ENCODE data around the gene SLC35F4. TPM values are rescaled to one million over a fixed set of nuclear protein-coding genes. Genes with fewer than 3 reads are reported as not detected.
"Not testable (repeated sequence)": the region's sequence is repeated elsewhere in the genome, so short reads cannot be mapped to it uniquely, and the experiment has no call there.

Gene SLC35F4
- total RNA-seq, 1 experiment from 2014 or later = not detected

DNA sequence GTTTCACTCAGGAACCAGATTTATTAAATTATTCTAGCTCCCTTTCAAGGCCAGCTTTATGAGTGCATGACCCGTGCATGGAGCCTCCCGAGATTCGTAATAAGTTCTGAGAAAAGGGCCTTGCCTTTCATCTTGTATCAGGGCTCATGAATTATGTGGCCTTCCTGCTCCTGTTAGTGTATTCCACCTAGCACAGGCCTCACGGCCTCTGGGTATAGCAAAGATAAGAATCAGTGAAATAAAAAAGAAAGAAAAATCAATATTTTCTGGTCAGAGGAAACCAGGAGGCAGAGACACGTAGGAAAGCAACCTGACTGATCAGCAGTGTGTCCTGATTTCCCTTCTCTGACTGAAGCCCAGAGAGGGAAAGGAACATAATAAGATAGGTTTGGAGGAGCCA is 111.4 kb downstream of the SLC35F4 start:
- TF ChIP-seq, protein P1, sequence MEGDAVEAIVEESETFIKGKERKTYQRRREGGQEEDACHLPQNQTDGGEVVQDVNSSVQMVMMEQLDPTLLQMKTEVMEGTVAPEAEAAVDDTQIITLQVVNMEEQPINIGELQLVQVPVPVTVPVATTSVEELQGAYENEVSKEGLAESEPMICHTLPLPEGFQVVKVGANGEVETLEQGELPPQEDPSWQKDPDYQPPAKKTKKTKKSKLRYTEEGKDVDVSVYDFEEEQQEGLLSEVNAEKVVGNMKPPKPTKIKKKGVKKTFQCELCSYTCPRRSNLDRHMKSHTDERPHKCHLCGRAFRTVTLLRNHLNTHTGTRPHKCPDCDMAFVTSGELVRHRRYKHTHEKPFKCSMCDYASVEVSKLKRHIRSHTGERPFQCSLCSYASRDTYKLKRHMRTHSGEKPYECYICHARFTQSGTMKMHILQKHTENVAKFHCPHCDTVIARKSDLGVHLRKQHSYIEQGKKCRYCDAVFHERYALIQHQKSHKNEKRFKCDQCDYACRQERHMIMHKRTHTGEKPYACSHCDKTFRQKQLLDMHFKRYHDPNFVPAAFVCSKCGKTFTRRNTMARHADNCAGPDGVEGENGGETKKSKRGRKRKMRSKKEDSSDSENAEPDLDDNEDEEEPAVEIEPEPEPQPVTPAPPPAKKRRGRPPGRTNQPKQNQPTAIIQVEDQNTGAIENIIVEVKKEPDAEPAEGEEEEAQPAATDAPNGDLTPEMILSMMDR (IDR thresholded peaks at IDR 0.05; ENCODE audit: insufficient read depth in 1 of 2, low read depth in 1 of 2, low read length in 1 of 2, severe bottlenecking in 1 of 2, unreplicated experiment in 1 of 2) = no peak
- H3K27me3 ChIP-seq (replicated peaks; ENCODE audit: control insufficient read depth, insufficient read depth, low read length) = no peaks in the 10 kb centered on the region; the same call in 1 of the 2 replicates
- H3K36me3 ChIP-seq (ENCODE audit: control insufficient read depth, insufficient read depth, low read length) = no peaks in the 10 kb centered on the region
- Mint-ChIP-seq H3K4me1 (ENCODE audit: low read depth, unreplicated experiment) (no peaks in the 10 kb centered on the region), H3K27ac (ENCODE audit: unreplicated experiment) (no peak overlapping the region), H3K36me3 (ENCODE audit: insufficient read depth, unreplicated experiment) (no peaks in the 10 kb centered on the region), H3K9me3 (ENCODE audit: unreplicated experiment) (no peaks in the 10 kb centered on the region), H3K27me3 (ENCODE audit: insufficient read depth, unreplicated experiment) (no peaks in the 10 kb centered on the region), H3K4me3 (ENCODE audit: unreplicated experiment) (no peak overlapping the region)
- POLR2A ChIA-PET = no interaction called here
- H3K4me1 ChIP-seq = no peaks in the 10 kb centered on the region
- no peak for DNase-seq
- no TSS peak for BruUV-seq (replicated peaks)
- H3K9me3 ChIP-seq = no peaks in the 10 kb centered on the region
- intact Hi-C loops (cut with micrococcal nuclease; ENCODE audit: unreplicated experiment) = no loop called here
- H3K4me3 ChIP-seq (ENCODE audit: low read depth, low read length) = no peak overlapping the region
- CTCF ChIA-PET = no interaction called here

DNA sequence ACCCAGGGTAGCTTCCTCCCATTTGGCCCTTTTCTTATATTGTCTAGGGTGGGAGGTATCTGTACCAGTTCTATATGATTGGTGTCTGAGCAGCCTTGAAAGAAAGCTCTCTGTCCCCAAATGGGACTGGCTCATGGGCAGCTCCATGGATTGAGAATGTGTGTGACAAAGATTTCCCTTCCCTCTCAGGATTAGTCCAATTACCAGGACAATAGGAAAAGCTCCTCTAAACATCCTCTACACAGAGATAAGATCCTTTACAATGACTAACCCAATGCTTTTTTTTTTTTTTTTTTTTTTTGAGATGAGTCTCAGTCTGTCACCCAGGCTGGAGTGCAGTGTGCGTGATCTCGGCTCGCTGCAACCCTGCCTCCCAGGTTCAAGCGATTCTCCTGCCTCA is 112.1 kb downstream of the SLC35F4 start:
- intact Hi-C loops (cut with micrococcal nuclease; ENCODE audit: unreplicated experiment) = no loop called here
- no TSS peak for BruUV-seq (replicated peaks)
- DNase-seq = no peak
- TF ChIP-seq, protein P1 (IDR thresholded peaks at IDR 0.05; ENCODE audit: insufficient read depth in 1 of 2, low read depth in 1 of 2, low read length in 1 of 2, severe bottlenecking in 1 of 2, unreplicated experiment in 1 of 2) = no peak
- Mint-ChIP-seq H3K9me3 (ENCODE audit: unreplicated experiment) (no peaks in the 10 kb centered on the region), H3K27ac (ENCODE audit: unreplicated experiment) (no peak overlapping the region), H3K4me1 (ENCODE audit: low read depth, unreplicated experiment) (no peaks in the 10 kb centered on the region), H3K4me3 (ENCODE audit: unreplicated experiment) (no peak overlapping the region), H3K27me3 (ENCODE audit: insufficient read depth, unreplicated experiment) (no peaks in the 10 kb centered on the region), H3K36me3 (ENCODE audit: insufficient read depth, unreplicated experiment) (no peaks in the 10 kb centered on the region)
- no peaks in the 10 kb centered on the region for H3K4me1 ChIP-seq
- no peaks in the 10 kb centered on the region for H3K36me3 ChIP-seq (ENCODE audit: control insufficient read depth, insufficient read depth, low read length)
- ChIA-PET POLR2A (no interaction called here), CTCF (no interaction called here)
- no peaks in the 10 kb centered on the region; the same call in 1 of the 2 replicates for H3K27me3 ChIP-seq (replicated peaks; ENCODE audit: control insufficient read depth, insufficient read depth, low read length)
- no peaks in the 10 kb centered on the region for H3K9me3 ChIP-seq
- no peak overlapping the region for H3K4me3 ChIP-seq (ENCODE audit: low read depth, low read length)

DNA sequence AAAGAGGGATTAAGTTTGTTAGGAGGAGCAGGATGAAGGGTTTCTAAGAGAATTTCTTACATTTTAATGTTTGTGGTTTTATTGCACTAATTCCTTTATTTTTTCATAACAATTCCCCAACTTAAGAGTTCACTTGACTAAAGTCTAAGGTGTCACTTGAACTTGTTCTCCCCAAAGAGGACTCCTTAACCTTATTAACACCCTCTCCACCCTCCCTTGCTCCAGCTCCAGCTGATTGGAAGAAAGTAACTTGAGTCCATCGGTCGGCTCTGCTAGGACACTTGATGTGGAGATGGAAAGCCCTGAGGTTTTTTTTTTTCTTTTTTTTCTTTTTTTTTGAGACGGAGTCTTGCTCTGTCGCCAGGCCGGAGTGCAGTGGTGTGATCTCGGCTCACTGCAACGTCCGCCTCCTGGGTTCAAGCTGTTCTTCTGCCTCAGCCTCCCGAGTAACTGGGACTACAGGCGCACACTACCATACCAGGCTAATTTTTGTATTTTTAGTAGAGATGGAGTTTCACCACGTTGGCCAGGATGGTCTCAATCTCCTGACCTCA is 113.7 kb downstream of the SLC35F4 start:
- POLR2A ChIA-PET; BruUV-seq (replicated peaks); H3K4me1 Mint-ChIP-seq (ENCODE audit: low read depth, unreplicated experiment); H3K4me3 Mint-ChIP-seq (ENCODE audit: unreplicated experiment); H3K9me3 ChIP-seq; H3K4me1 ChIP-seq; H3K4me3 ChIP-seq (ENCODE audit: low read depth, low read length); H3K36me3 Mint-ChIP-seq (ENCODE audit: insufficient read depth, unreplicated experiment); H3K9me3 Mint-ChIP-seq (ENCODE audit: unreplicated experiment); H3K27me3 Mint-ChIP-seq (ENCODE audit: insufficient read depth, unreplicated experiment); CTCF ChIA-PET; intact Hi-C loops (cut with micrococcal nuclease; ENCODE audit: unreplicated experiment); H3K36me3 ChIP-seq (ENCODE audit: control insufficient read depth, insufficient read depth, low read length); DNase-seq; H3K27ac Mint-ChIP-seq (ENCODE audit: unreplicated experiment); H3K27me3 ChIP-seq (replicated peaks; ENCODE audit: control insufficient read depth, insufficient read depth, low read length): not testable (repeated sequence)

DNA sequence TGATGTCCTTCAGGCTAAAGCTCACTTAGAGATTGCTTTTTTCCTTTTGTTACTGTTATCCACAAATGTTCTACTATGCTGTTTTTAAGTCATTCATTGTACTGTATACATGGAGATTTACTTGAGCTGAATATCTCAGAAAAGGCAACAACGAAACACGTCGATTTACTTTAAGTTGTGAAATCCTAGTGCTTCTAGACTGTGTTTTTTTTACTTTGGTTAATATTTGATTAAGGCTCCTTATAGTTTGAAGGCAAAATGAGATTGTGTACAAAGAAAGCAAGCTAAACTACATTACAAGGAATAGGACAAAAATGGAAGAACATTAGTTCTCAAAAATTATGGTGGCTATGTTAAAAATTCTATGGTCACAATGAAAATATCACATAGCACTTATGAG is 114.5 kb downstream of the SLC35F4 start:
- Mint-ChIP-seq H3K27ac (ENCODE audit: unreplicated experiment) (no peak overlapping the region), H3K36me3 (ENCODE audit: insufficient read depth, unreplicated experiment) (no peaks in the 10 kb centered on the region), H3K9me3 (ENCODE audit: unreplicated experiment) (no peaks in the 10 kb centered on the region), H3K4me3 (ENCODE audit: unreplicated experiment) (no peak overlapping the region), H3K4me1 (ENCODE audit: low read depth, unreplicated experiment) (no peaks in the 10 kb centered on the region), H3K27me3 (ENCODE audit: insufficient read depth, unreplicated experiment) (no peaks in the 10 kb centered on the region)
- H3K36me3 ChIP-seq (ENCODE audit: control insufficient read depth, insufficient read depth, low read length) = no peaks in the 10 kb centered on the region
- POLR2A ChIA-PET = no interaction called here
- TF ChIP-seq, protein P1 (IDR thresholded peaks at IDR 0.05; ENCODE audit: insufficient read depth in 1 of 2, low read depth in 1 of 2, low read length in 1 of 2, severe bottlenecking in 1 of 2, unreplicated experiment in 1 of 2) = no peak
- intact Hi-C loops (cut with micrococcal nuclease; ENCODE audit: unreplicated experiment) = no loop called here
- BruUV-seq (replicated peaks) = no TSS peak
- H3K4me3 ChIP-seq (ENCODE audit: low read depth, low read length) = no peak overlapping the region
- no peaks in the 10 kb centered on the region for H3K9me3 ChIP-seq
- no peak for DNase-seq
- H3K27me3 ChIP-seq (replicated peaks; ENCODE audit: control insufficient read depth, insufficient read depth, low read length) = no peaks in the 10 kb centered on the region; the same call in 1 of the 2 replicates
- CTCF ChIA-PET = no interaction called here
- H3K4me1 ChIP-seq = no peaks in the 10 kb centered on the region

All from Caco-2 (cell line).